GM20000 (cell line): ENCODE measurements around the gene PDS5B.

Experiments used
- DNase-seq: peaks from one replicate; pipeline ENCODE4 v3.0.0; 2012; ENCODE audit warnings: low spot score
- CTCF ChIP-seq: IDR thresholded peaks from 2 replicates; pipeline ENCODE4 v1.5.1; 2012; ENCODE audit warnings: mild to moderate bottlenecking, control low read depth; ENCODE audit errors: extremely low read depth, missing control alignments

PDS5B gene

GRCh38 chr13:32737111-32737571 lies 150.9 kb downstream of the PDS5B start:
- DNase-seq: no peak
- TF ChIP-seq CTCF: no peak

GRCh38 chr13:32737679-32738078 lies 151.4 kb downstream of the PDS5B start:
- no peak for TF ChIP-seq CTCF
- no peak for DNase-seq

GRCh38 chr13:32745509-32745908 lies 159.3 kb downstream of the PDS5B start:
- no peak for DNase-seq
- TF ChIP-seq CTCF: no peak

GRCh38 chr13:32746474-32746873 lies 160.2 kb downstream of the PDS5B start:
- no peak for TF ChIP-seq CTCF
- no peak for DNase-seq

GRCh38 chr13:32748305-32748704 lies 162.1 kb downstream of the PDS5B start:
- no peak for TF ChIP-seq CTCF
- DNase-seq: no peak

GRCh38 chr13:32751340-32751739 lies 165.1 kb downstream of the PDS5B start:
- no peak for DNase-seq
- no peak for TF ChIP-seq CTCF

- TF ChIP-seq CTCF: no peak
- no peak for DNase-seq
Measured at GRCh38 chr13:32752311-32752710, 166.1 kb downstream of the PDS5B start.
